Posterior cingulate gyrus (tissue), 11 donors: ENCODE data around the gene CALD1.
A peak's percentile ranks its signal among the peaks of the same experiment; 100 is the strongest.

ENCODE experiments used
- DNase-seq, 10 donors: peaks; one replicate each; pipeline versions ENCODE4 v3.0.0 to v3.0.0-alpha.2; 2020 to 2021; ENCODE audit warnings: mixed read lengths in 3 of 10
- intact Hi-C: fragments of 100-400 bp; cut with DNase I; formaldehyde crosslinking; loops from one replicate; pipeline ENCODE4 v1.15.1; 2023

CALD1 gene

DNA sequence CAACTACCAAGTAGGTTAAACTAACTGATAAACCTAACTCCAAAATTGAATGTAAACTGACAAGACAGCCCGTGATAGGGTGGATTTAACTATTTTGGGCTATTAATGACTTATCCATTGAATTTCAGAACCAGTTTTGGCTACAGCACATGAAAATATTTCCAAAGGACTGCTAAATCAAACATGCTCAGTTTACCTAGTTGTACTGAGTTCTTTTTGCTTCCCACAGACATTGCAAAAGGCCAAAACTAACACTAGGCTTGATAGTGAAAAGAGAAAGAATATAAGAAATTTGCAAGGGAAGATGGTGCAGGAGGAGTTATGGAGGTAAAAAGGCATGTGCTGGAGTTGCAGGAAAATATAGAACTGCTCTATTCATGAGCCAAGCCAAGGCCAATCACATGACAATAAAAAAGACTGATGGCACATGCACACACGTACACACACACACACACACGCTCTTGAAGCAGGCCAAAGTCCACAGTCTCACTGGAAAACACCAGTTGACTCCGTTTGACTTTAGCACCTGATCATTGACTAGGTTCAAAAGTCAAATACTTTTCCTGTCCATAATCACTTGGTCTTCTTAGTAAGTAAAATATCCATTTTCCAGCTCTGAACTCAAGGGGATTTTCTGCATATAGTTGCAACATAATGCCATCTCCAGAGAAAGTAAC lies 130.9 kb downstream of the CALD1 start:
- intact Hi-C loops = no loop called here
- no peak for DNase-seq

DNA sequence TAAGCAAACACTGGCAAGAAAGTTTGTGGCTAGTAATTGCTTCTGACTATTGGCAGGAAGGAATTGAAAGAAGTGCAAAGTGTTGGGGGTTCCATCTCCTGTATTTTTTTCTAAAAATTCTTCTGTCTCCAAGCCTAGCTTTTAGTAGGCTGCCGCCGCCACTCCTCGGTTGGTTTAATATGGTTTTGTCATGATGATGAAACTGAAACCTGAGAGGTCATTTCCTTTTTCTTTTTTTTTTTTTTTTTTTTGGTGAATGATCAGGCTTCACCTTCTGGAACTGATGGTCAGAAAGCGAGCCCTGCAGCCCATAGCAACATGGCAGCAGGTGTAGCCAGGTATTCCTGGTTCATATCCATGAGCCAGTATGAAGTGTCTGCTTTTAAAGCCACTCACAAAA lies 131.5 kb downstream of the CALD1 start:
- intact Hi-C loops = no loop called here
- DNase-seq = no peak

GRCh38 chr7:134916171-134916883 lies 136.9 kb downstream of the CALD1 start:
- DNase-seq = no peak
- intact Hi-C loops = no loop called here

DNA sequence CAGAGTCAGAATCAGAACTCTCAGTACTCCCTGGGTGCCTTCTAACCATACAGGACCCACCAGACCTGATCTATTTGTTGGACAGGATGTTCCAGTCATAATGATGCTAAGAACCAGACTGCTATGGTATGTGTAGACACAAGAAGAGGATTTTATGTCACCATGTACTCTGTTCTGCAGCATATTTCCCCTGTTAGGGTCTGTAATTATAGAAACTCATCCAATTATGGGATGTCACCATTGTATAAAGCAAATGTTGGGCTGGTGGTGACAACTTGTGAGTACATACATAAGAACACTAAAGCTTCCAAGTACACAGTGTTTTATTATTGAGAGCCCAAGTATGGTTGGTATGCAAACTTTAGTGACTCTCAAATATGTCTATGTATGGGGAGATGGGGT lies 139.8 kb downstream of the CALD1 start:
- DNase-seq = no peak
- intact Hi-C loops = no loop called here

DNA sequence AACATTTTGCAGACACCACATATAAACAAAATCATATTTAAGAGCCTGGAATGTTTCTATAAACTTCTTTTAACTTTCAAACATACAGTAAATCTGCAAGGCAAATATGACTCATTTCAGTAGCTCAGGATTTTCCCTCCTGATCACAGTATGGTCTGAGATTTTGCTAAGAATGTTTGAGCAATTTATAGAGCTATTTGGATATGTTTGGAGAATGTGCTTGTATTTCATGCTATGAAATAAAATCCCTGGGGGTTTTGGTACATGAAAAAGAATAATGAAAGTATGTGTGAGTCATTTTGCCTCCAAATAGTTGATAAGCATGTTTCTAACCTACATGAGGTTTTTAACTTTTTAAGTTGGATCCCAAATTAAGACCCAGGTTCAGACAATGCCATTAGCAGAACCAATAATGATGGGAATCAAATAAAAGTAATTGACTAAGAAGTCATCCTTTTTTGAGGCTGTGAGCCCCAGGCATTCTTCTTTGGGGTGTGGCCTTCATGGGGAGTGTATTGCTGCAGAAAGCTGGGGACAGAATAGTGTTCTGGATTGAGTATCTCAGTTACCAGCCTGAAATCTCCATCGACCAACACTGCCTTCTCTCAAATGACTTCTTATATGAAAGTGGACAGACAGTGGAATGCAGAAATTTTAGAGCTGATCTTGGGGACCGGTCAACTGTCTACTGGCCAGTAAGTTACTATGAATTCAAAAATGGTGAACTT lies 140.8 kb downstream of the CALD1 start:
- intact Hi-C loops = no loop called here
- no peak for DNase-seq

- no peak for DNase-seq
- intact Hi-C loops = no loop called here
Observed at GRCh38 chr7:134922720-134923704, 143.6 kb downstream of the CALD1 start.

DNA sequence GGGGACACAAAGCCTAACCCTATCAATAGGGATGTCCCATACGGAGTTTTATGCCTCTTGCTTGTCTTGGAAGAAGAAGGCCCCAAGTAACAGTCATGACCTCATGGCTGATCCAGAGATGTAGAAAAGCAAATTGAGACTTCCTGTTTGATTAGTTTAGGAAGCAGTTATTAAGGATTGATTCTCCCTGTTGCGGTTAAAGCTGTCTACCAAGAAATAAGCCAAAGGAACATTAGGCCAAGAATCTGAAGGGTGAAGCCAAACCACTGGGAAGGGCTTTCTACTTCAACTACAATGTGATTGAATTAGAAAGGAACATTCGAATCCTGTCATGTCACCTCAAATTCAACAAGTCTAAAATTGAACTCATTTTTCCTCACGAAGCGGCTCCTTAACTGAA lies 146.3 kb downstream of the CALD1 start:
- no peak for DNase-seq
- intact Hi-C loops = no loop called here

DNA sequence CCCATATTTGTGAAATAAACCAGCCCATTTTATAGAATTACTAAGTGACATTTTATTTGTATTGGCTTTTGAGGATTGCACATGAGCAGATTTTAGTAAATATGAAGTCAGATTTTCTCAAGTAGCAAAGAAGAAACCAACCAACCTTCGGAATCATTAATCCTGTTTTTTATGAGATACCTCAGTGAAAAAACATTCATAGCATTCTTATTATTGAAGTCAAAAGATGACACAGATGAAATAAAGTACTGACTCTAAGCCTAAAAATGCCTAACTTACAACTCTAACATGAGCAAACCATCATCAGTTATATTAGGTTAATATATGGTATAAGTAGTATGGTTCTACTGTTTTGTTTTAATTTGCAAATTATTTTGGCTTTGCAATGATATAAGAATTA lies 147.0 kb downstream of the CALD1 start:
- no peak for DNase-seq
- intact Hi-C loops = no loop called here

DNA sequence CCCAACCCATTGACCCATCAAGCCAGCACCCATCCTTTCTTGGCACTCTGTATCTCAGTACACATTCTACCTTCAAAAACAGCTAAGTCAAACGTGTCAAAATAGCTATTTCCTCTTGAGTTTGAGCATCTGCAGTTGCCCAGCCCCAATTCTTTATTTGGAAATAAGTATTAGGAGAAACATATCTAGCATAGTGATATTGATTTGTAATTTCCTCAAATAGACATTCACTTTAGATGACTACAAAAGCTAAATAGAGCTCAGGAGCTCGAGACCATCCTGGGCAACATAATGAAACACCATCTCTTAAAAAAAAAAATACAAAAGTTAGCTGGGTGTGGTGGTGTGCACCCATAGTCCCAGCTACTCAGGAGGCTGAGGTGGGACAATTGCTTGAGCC lies 147.6 kb downstream of the CALD1 start:
- no peak for DNase-seq
- intact Hi-C loops = no loop called here

GRCh38 chr7:134927723-134928122 lies 148.3 kb downstream of the CALD1 start:
- intact Hi-C loops = no loop called here
- no peak for DNase-seq

GRCh38 chr7:134928554-134928953 lies 149.1 kb downstream of the CALD1 start:
- DNase-seq = no peak
- intact Hi-C loops = no loop called here

DNA sequence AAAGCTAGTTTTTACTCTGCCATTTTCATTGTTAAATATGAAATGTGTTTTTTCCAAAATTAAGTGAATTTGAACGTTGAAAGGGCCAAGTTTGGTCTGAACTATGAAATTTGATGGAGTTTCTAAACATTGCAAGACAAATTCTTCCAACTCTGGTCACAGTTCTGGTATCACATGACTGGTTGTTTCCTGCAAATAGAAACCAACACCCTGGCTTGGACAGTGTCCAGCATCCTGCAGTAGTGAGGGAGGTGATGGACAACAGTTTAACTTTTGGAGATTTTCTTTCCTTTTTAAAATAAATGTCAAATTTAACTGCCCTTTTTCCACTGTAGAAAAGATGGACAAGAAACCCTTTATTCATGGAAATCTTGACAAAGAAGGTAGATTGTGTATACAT lies 152.1 kb downstream of the CALD1 start:
- intact Hi-C loops = no loop called here
- DNase-seq = no peak

DNA sequence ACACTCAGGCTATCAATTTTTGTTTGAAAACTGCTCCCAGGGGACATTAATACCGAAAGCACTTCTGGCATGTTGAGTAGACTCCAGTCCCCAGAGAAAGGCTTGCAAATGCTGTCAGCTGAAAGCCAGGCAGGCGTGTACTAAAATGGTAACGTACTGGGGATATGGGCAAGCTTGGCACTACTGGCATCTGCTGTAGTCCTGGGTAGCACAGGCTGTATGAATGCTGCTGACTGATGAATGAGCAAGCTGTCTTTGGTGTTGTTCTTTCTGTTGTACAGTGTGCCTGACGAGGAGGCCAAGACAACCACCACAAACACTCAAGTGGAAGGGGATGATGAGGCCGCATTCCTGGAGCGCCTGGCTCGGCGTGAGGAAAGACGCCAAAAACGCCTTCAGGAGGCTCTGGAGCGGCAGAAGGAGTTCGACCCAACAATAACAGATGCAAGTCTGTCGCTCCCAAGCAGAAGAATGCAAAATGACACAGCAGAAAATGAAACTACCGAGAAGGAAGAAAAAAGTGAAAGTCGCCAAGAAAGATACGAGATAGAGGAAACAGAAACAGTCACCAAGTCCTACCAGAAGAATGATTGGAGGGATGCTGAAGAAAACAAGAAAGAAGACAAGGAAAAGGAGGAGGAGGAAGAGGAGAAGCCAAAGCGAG lies 153.4 kb downstream of the CALD1 start:
- DNase-seq = peak in 5 of 10 donors; percentile 7 to 86 (median 25)
- intact Hi-C loops = no loop called here

DNA sequence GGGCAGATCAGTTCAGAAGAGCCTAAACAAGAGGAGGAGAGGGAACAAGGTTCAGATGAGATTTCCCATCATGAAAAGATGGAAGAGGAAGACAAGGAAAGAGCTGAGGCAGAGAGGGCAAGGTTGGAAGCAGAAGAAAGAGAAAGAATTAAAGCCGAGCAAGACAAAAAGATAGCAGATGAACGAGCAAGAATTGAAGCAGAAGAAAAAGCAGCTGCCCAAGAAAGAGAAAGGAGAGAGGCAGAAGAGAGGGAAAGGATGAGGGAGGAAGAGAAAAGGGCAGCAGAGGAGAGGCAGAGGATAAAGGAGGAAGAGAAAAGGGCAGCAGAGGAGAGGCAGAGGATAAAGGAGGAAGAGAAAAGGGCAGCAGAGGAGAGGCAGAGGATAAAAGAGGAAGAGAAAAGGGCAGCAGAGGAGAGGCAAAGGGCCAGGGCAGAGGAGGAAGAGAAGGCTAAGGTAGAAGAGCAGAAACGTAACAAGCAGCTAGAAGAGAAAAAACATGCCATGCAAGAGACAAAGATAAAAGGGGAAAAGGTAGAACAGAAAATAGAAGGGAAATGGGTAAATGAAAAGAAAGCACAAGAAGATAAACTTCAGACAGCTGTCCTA lies 154.1 kb downstream of the CALD1 start:
- intact Hi-C loops = no loop called here

DNA sequence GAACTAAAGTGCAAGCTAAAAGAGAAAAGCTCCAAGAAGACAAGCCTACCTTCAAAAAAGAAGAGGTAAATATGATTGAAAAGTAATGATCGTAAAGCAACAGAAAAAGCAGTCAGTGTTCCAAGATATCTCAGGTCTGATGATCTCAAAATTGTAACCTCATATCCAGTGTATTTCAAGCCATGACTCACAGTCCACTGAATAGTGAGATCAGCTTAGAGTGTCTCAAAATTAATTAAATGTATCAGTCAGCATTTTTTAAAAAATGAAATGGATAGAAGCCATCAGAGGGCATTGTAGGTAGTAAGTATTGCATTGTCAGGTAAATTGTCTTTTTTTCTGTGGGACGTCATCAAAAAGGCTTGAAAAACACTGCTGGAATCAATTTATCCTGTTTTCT lies 156.3 kb downstream of the CALD1 start:
- DNase-seq = no peak
- intact Hi-C loops = no loop called here

More for the DNA sequence above, 154.1 kb downstream of the CALD1 start:
- no peak for DNase-seq

- DNase-seq = no peak
- intact Hi-C loops = no loop called here
Observed at GRCh38 chr7:134936893-134937510, 157.6 kb downstream of the CALD1 start.

DNA sequence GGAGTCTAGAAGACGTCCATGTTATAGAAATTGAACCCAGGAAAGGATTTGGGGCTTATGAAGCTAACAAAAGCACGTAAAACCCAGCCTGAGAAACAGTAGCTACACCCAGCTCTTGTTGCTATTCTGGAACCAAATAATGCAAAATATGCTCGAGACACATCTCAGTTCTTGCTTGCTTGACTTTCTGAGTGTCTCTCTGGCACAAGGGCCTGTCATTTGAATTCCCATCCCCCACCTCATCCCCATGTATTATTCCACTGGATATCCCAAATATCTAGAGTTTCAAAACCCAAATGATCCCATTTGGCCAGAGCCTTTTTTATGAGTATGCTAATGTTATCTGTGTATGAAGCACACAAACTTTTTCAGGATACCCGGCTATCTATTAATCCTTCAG lies 158.7 kb downstream of the CALD1 start:
- intact Hi-C loops = no loop called here

DNA sequence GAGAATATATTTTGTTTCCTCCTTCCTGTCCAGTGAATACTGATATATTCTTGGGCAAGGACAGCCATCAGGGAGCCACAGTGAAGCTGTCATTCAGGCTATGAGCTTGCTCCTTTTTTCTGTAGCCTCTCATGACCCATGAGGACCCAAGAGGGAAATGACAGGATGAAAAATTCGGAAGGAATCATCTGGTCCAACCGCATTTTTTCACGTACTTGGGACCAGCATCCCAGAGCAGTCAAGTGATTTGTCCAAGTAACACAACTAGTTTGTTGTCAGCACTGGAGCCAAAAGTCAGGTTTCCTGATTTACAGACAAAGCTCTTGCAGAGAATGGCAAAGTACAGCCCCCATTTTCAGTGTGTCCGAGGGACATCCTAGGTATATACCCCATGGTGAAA lies 159.7 kb downstream of the CALD1 start:
- intact Hi-C loops = no loop called here
- DNase-seq = no peak

More for the DNA sequence above, 158.7 kb downstream of the CALD1 start:
- DNase-seq = no peak

GRCh38 chr7:134940729-134941128 lies 161.3 kb downstream of the CALD1 start:
- intact Hi-C loops = loop anchor here (5.0 kb wide), 1 partner anchor 48 kb away; no protein-coding TSS in a partner anchor
- no peak for DNase-seq
